ENCODE results near the gene PDCD1. TPM values are rescaled to one million over a fixed set of nuclear protein-coding genes. Genes with fewer than 3 reads are reported as not detected.

PDCD1 gene
- total and polyA plus RNA-seq, 2 of the 13 experiments (the other 11 are each of a cell fraction or from before 2014, with no cell fraction given) = 0.04 TPM; not detected in 1

DNA sequence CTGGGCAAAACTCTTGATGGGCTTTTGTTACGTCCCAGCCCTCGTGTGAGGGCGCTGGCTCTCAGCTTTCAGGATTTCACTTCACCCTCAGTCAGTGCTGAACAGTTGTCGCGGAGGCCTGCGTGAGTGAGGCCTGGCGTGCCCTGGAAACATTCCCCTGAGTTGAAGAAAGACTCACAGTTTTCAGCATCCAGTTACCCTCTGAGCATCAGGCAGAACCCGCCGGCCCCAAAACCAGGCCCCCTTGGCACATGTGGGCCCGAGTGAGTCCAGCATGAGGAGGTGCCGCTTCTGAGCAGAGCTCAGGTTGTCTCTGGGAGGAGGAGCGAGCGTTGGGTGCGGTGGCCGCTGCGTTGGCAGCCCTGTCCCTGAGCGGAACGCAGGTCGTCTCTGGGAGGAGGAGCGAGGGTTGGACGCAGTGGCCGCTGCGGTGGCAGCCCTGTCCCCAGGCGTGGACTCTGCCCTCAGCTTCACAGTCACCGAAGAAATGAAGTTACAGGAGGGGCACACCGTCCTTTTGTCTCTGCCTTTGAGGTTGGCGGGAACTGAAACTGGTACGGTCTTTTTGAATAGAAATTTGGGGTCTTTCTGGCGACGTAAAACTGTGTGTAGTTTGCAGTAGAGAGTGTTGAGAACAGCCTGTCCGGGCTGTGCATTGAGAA is 49.8 kb downstream of the PDCD1 start, which contains the start of gene NEU4 (continued):
- TF ChIP-seq KAT2B (IDR thresholded peaks at IDR 0.05; ENCODE audit: borderline replicate concordance, low read depth, low read length) = no peak
- no peak for TF ChIP-seq ATM (IDR thresholded peaks at IDR 0.05; ENCODE audit: borderline replicate concordance)
- TF ChIP-seq ZBTB20 (CRISPR knock-in tag; IDR thresholded peaks at IDR 0.05; ENCODE audit: borderline replicate concordance, low read depth) = peak; percentile 84; the same call in 1 of the 2 replicates
- TF ChIP-seq BORCS8-MEF2B (CRISPR knock-in tag; IDR thresholded peaks at IDR 0.05) = peak; percentile 97
- TF ChIP-seq TRIM24 (CRISPR knock-in tag; IDR thresholded peaks at IDR 0.05) = no peak
- TF ChIP-seq GLMP (CRISPR knock-in tag; IDR thresholded peaks at IDR 0.05; ENCODE audit: borderline replicate concordance) = no peak
- TF ChIP-seq HDAC2 (CRISPR knock-in tag; IDR thresholded peaks at IDR 0.05) = peak; percentile 87
- TF ChIP-seq SNAPC5 (CRISPR knock-in tag; IDR thresholded peaks at IDR 0.05; ENCODE audit: borderline replicate concordance) = no peak
- TF ChIP-seq NFRKB (IDR thresholded peaks at IDR 0.05) = no peak
- no peak for TF ChIP-seq PBX2 (CRISPR knock-in tag; IDR thresholded peaks at IDR 0.05)
- no peak; the same call in 1 of the 2 replicates for TF ChIP-seq KDM5B (CRISPR knock-in tag; IDR thresholded peaks at IDR 0.05; ENCODE audit: borderline replicate concordance)
- TF ChIP-seq ZNF691 (CRISPR knock-in tag; IDR thresholded peaks at IDR 0.05; ENCODE audit: borderline replicate concordance, low read depth) = peak; percentile 93; the same call in 1 of the 2 replicates
- peak; percentile 92 for TF ChIP-seq ARID4A (CRISPR knock-in tag; IDR thresholded peaks at IDR 0.05; ENCODE audit: borderline replicate concordance)
- TF ChIP-seq ZNF790 (CRISPR knock-in tag; IDR thresholded peaks at IDR 0.05; ENCODE audit: borderline replicate concordance) = peak; percentile 93; the same call in 1 of the 2 replicates
- peak; percentile 90; the same call in 1 of the 2 replicates for TF ChIP-seq ZSCAN20 (CRISPR knock-in tag; IDR thresholded peaks at IDR 0.05; ENCODE audit: borderline replicate concordance)
- TF ChIP-seq POLR2AphosphoS2 (IDR thresholded peaks at IDR 0.05; ENCODE audit: low read depth, low read length) = peak; percentile 84; the same call in 1 of the 2 replicates
- TF ChIP-seq ZNF44 (CRISPR knock-in tag; IDR thresholded peaks at IDR 0.05) = peak; percentile 62; the same call in 1 of the 2 replicates
- TF ChIP-seq ZNF839 (CRISPR knock-in tag; IDR thresholded peaks at IDR 0.05; ENCODE audit: borderline replicate concordance) = no peak
- TF ChIP-seq CEBPG (CRISPR knock-in tag; IDR thresholded peaks at IDR 0.05) = peak; percentile 37; the same call in 1 of the 2 replicates
- TF ChIP-seq DNMT3B (CRISPR knock-in tag; conservative IDR thresholded peaks at IDR 0.05) = no peak
- peak; percentile 89 for TF ChIP-seq MXD4 (CRISPR knock-in tag; IDR thresholded peaks at IDR 0.05)
